ENCODE data around the gene C8A. TPM values are rescaled to one million over a fixed set of nuclear protein-coding genes. Genes with fewer than 3 reads are reported as not detected.

Gene C8A
- polyA plus RNA-seq, 1 donor (not counting 4 experiments of a cell fraction or from before 2014, with no cell fraction given) = not detected

GRCh38 chr1:56966698-56966999, 112.1 kb downstream of the C8A start:
- H3K4me2 ChIP-seq (ENCODE audit: control insufficient read depth, extremely low read depth, insufficient read depth, low read depth, low read length) = no peak overlapping the region
- no peak overlapping the region for H3K9ac ChIP-seq (ENCODE audit: control insufficient read depth, extremely low read depth, insufficient read depth, low read length)
- H3K27ac ChIP-seq (ENCODE audit: control insufficient read depth, insufficient read depth, low read length) = no peak overlapping the region
- no peak for TF ChIP-seq EZH2 (IDR thresholded peaks at IDR 0.05; ENCODE audit: low read length)
- TF ChIP-seq CTCF (optimal IDR thresholded peaks at IDR 0.05 in 1 of 3, IDR thresholded peaks at IDR 0.05 in 1 of 3, conservative IDR thresholded peaks at IDR 0.05 in 1 of 3; ENCODE audit: extremely low read depth in 1 of 3, insufficient read depth in 2 of 3, low read length in 3 of 3) = no peak
- FAIRE-seq (no peak), DNase-seq (ENCODE audit: low read depth, low spot score) (no peak)
- H3K9me3 ChIP-seq (ENCODE audit: control insufficient read depth, low read depth, low read length) = no peaks in the 10 kb centered on the region
- no peaks in the 10 kb centered on the region for H3K36me3 ChIP-seq (ENCODE audit: control insufficient read depth in 2 of 2, extremely low read depth in 1 of 2, insufficient read depth in 2 of 2, low read length in 2 of 2)
- H2AFZ ChIP-seq (ENCODE audit: control insufficient read depth, low read length) = no peak overlapping the region
- dilution Hi-C loops (cut with MboI; ENCODE audit: extremely low pct_ligation_motif_present, low sequenced_read_pairs) = no loop called here
- H3K9me1 ChIP-seq (ENCODE audit: control insufficient read depth, extremely low read depth, insufficient read depth, low read length) = no peaks in the 10 kb centered on the region
- H4K20me1 ChIP-seq (ENCODE audit: control insufficient read depth, extremely low read depth, insufficient read depth, low read length) = no peaks in the 10 kb centered on the region
- no peaks in the 10 kb centered on the region for H3K27me3 ChIP-seq (ENCODE audit: control insufficient read depth, extremely low read depth, insufficient read depth, low read length)
- H3K4me3 ChIP-seq (ENCODE audit: control insufficient read depth in 2 of 3, extremely low read depth in 1 of 3, insufficient read depth in 2 of 3, low read depth in 1 of 3, low read length in 3 of 3) = no peak overlapping the region
- no peaks in the 10 kb centered on the region for H3K4me1 ChIP-seq (ENCODE audit: control insufficient read depth, extremely low read depth, insufficient read depth, low read length)
- no peaks in the 10 kb centered on the region for H3K79me2 ChIP-seq (ENCODE audit: control insufficient read depth, insufficient read depth, low read length)

GRCh38 chr1:56967355-56967754, 112.8 kb downstream of the C8A start:
- Histone ChIP-seq H3K79me2 (ENCODE audit: control insufficient read depth, insufficient read depth, low read length) (no peaks in the 10 kb centered on the region), H3K27ac (ENCODE audit: control insufficient read depth, insufficient read depth, low read length) (no peak overlapping the region), H3K9ac (ENCODE audit: control insufficient read depth, extremely low read depth, insufficient read depth, low read length) (no peak overlapping the region), H3K36me3 (ENCODE audit: control insufficient read depth in 2 of 2, extremely low read depth in 1 of 2, insufficient read depth in 2 of 2, low read length in 2 of 2) (no peaks in the 10 kb centered on the region), H3K4me1 (ENCODE audit: control insufficient read depth, extremely low read depth, insufficient read depth, low read length) (no peaks in the 10 kb centered on the region), H2AFZ (ENCODE audit: control insufficient read depth, low read length) (no peak overlapping the region), H3K27me3 (ENCODE audit: control insufficient read depth, extremely low read depth, insufficient read depth, low read length) (no peaks in the 10 kb centered on the region), H3K4me3 (ENCODE audit: control insufficient read depth in 2 of 3, extremely low read depth in 1 of 3, insufficient read depth in 2 of 3, low read depth in 1 of 3, low read length in 3 of 3) (no peak overlapping the region), H4K20me1 (ENCODE audit: control insufficient read depth, extremely low read depth, insufficient read depth, low read length) (no peaks in the 10 kb centered on the region), H3K9me3 (ENCODE audit: control insufficient read depth, low read depth, low read length) (no peaks in the 10 kb centered on the region), H3K4me2 (ENCODE audit: control insufficient read depth, extremely low read depth, insufficient read depth, low read depth, low read length) (no peak overlapping the region), H3K9me1 (ENCODE audit: control insufficient read depth, extremely low read depth, insufficient read depth, low read length) (no peaks in the 10 kb centered on the region)
- FAIRE-seq (no peak), DNase-seq (ENCODE audit: low read depth, low spot score) (no peak)
- TF ChIP-seq EZH2 (IDR thresholded peaks at IDR 0.05; ENCODE audit: low read length) (no peak), CTCF (optimal IDR thresholded peaks at IDR 0.05 in 1 of 3, IDR thresholded peaks at IDR 0.05 in 1 of 3, conservative IDR thresholded peaks at IDR 0.05 in 1 of 3; ENCODE audit: extremely low read depth in 1 of 3, insufficient read depth in 2 of 3, low read length in 3 of 3) (no peak)
- dilution Hi-C loops (cut with MboI; ENCODE audit: extremely low pct_ligation_motif_present, low sequenced_read_pairs) = no loop called here

Other genes starting within 250 kb of the C8A start
- gene PRKAA2, start 209.5 kb upstream of the C8A start, polyA plus RNA-seq = 0.08 to 0.21 TPM (median 0.21 TPM) in 3 replicates
- not detected in 3 replicates for gene FYB2, start 35.4 kb upstream of the C8A start, polyA plus RNA-seq
- gene C8B, start 111.2 kb downstream of the C8A start, polyA plus RNA-seq = 0.04 to 0.09 TPM (median 0.05 TPM) in 3 replicates

All from keratinocyte (primary cell).